GM12878 (cell line): Measurements from ENCODE around the gene GRIK4. TPM values are rescaled to one million over a fixed set of nuclear protein-coding genes. Genes with fewer than 3 reads are reported as not detected.

Source experiments
- ATAC-seq: fragments of 200-7000 bp; cut with Tn5 transposase; 3 replicates; pipeline ENCODE4 v1.9.1; 2020; ENCODE audit warnings: mild to moderate bottlenecking, moderate library complexity
- BruUV-seq: library from RNA; stranded (reverse); fragments of 400-500 nt; replicated peaks from 2 replicates; lab custom pipeline; 2021; lab: Mats Ljungman, UMichigan
- CTCF ChIA-PET: fragments of 300-600 bp; sonication (Branson Sonifier 250); formaldehyde crosslinking; extraction: SDS; loops from one replicate; lab custom pipeline; 2021; ENCODE audit warnings: inconsistent platforms; lab: Yijun Ruan, JAX
- POLR2A ChIA-PET: fragments of 350-600 bp; formaldehyde crosslinking; extraction: SDS; loops from one replicate; lab custom pipeline; 2021; ENCODE audit warnings: inconsistent platforms; lab: Charles Lee
- RAD21 ChIA-PET: fragments of 300-600 bp; sonication (Branson Sonifier 250); formaldehyde crosslinking; loops from one replicate; lab custom pipeline; 2023; ENCODE audit warnings: antibody characterized with exemption; ENCODE audit not compliant: unreplicated experiment; lab: Charles Lee
- SMC1A ChIA-PET: fragments of 300-600 bp; sonication (Branson Sonifier 250); formaldehyde crosslinking; loops from one replicate; lab custom pipeline; 2023; ENCODE audit not compliant: unreplicated experiment, uncharacterized antibody; lab: Charles Lee
- DNase-seq: peaks from one replicate; pipeline ENCODE4 v3.0.0-alpha.2; 2011; ENCODE audit warnings: low read depth, low spot score
- FAIRE-seq: peaks from 3 replicates; lab custom pipeline; 2011; peaks lifted over from hg19 to GRCh38; lab: Jason Lieb, UNC
- H2AFZ ChIP-seq: 2 replicates; pipeline ENCODE4 v1.6.0; 2011; ENCODE audit warnings: low read depth, low read length, control low read depth; ENCODE audit not compliant: control insufficient read depth
- H3K27ac ChIP-seq: 2 replicates; pipeline ENCODE4 v1.5.1; 2011; ENCODE audit warnings: control low read depth; ENCODE audit not compliant: control insufficient read depth, insufficient read depth
- H3K27me3 ChIP-seq, 2 experiments: replicated peaks in 1 of 2; 2 replicates each; pipeline versions ENCODE4 v1.6.0 to v1.6.1; 2011; ENCODE audit warnings: low read length in 1 of 2; ENCODE audit not compliant: control insufficient read depth in 2 of 2, insufficient read depth in 2 of 2
- H3K36me3 ChIP-seq, 2 experiments: 2 replicates each; pipeline ENCODE4 v1.5.1; 2011; ENCODE audit warnings: low read length in 1 of 2; ENCODE audit not compliant: control insufficient read depth in 2 of 2, insufficient read depth in 2 of 2
- H3K4me1 ChIP-seq: 2 replicates; pipeline ENCODE4 v1.6.1; 2011; ENCODE audit warnings: mild to moderate bottlenecking, low read length, moderate library complexity, mixed read lengths; ENCODE audit not compliant: control insufficient read depth, insufficient read depth
- H3K4me2 ChIP-seq: 2 replicates; pipeline ENCODE4 v1.6.0; 2011; ENCODE audit warnings: control low read depth; ENCODE audit not compliant: control insufficient read depth, insufficient read depth
- H3K4me3 ChIP-seq: fragments of 200-600 bp; sonication (generic); 2 replicates; pipeline ENCODE4 v1.5.1; 2016
- H3K79me2 ChIP-seq: 2 replicates; pipeline ENCODE4 v1.6.0; 2011; ENCODE audit warnings: low read length; ENCODE audit not compliant: control insufficient read depth, insufficient read depth
- H3K9ac ChIP-seq: 2 replicates; pipeline ENCODE4 v1.8.0; 2011; ENCODE audit warnings: low read length, control low read depth, mixed read lengths; ENCODE audit not compliant: control insufficient read depth, insufficient read depth
- H3K9me3 ChIP-seq: replicated peaks from 3 replicates; pipeline ENCODE4 v1.5.1; 2011; ENCODE audit warnings: mild to moderate bottlenecking, low read length; ENCODE audit not compliant: control insufficient read depth, insufficient read depth
- H4K20me1 ChIP-seq: 2 replicates; pipeline ENCODE4 v1.6.0; 2011; ENCODE audit not compliant: control insufficient read depth, insufficient read depth
- CTCF ChIP-seq, 3 experiments: IDR thresholded peaks in 2 of 3; conservative IDR thresholded peaks in 1 of 3; 2 replicates each; pipeline ENCODE4 v1.5.1; 2011; ENCODE audit warnings: low read depth in 3 of 3, low read length in 3 of 3, mild to moderate bottlenecking in 3 of 3, control low read depth in 2 of 3, moderate library complexity in 2 of 3, inconsistent platforms in 1 of 3, mixed read lengths in 1 of 3; ENCODE audit not compliant: control insufficient read depth in 2 of 3, insufficient read depth in 1 of 3; ENCODE audit errors: extremely low read depth in 1 of 3
- HCFC1 ChIP-seq: fragments of 150-350 bp; IDR thresholded peaks from 2 replicates; pipeline ENCODE4 v1.6.1; 2014; ENCODE audit warnings: low read length
- NFIC ChIP-seq: IDR thresholded peaks from 2 replicates; pipeline ENCODE4 v1.6.1; 2012; ENCODE audit warnings: low read depth, mild to moderate bottlenecking, inconsistent platforms, low read length, moderate library complexity
- NKRF ChIP-seq: fragments of 450-650 bp; conservative IDR thresholded peaks from 2 replicates; pipeline ENCODE4 v1.6.1; 2017; ENCODE audit warnings: mild to moderate bottlenecking, moderate library complexity
- SUZ12 ChIP-seq: fragments of 200-600 bp; sonication (generic); IDR thresholded peaks from one replicate; pipeline ENCODE4 v1.6.1; 2018; ENCODE audit warnings: antibody characterized with exemption, mild to moderate bottlenecking; ENCODE audit not compliant: unreplicated experiment
- TCF12 ChIP-seq: IDR thresholded peaks from 2 replicates; pipeline ENCODE4 v1.6.1; 2011; ENCODE audit warnings: low read depth, mild to moderate bottlenecking, low read length
- ZBED1 ChIP-seq: IDR thresholded peaks from 2 replicates; pipeline ENCODE4 v1.6.1; 2016; ENCODE audit warnings: borderline replicate concordance
- ZNF207 ChIP-seq: fragments of 450-650 bp; IDR thresholded peaks from 2 replicates; pipeline ENCODE4 v1.6.1; 2014; ENCODE audit warnings: antibody characterized with exemption, mild to moderate bottlenecking, borderline replicate concordance
- WGBS: methylation state at CpG from one replicate; pipeline ENCODE4 v1.1.6; 2016; ENCODE audit warnings: low lambda C conversion rate; ENCODE audit not compliant: insufficient replicate concordance, insufficient coverage; ENCODE audit errors: missing lambda C conversion rate; 5-methylcytosine and 5-hydroxymethylcytosine counted together
- in situ Hi-C: fragments of 300-500 bp; cut with MboI; formaldehyde crosslinking; loops from 9 replicates; pipeline ENCODE4 v1.14.3; 2018; ENCODE audit warnings: mixed read lengths
- intact Hi-C: fragments of 100-400 bp; cut with micrococcal nuclease; formaldehyde crosslinking; loops from one replicate; pipeline ENCODE4 v1.14.2; 2022; ENCODE audit not compliant: unreplicated experiment
- polyA plus RNA-seq, 11 experiments: library from polyadenylated mRNA; depleted of rRNA in 4 of 11; unstranded in 6 of 11; stranded (reverse) in 5 of 11; fragments of >200 nt; fragmentation: Nextera tagmentation in 4 of 11; fragmentation: Illumina TruSeq in 1 of 11; extraction: Ambion mirVana in 4 of 11; extraction: Trizol in 1 of 11; gene quantifications; 1 replicate in 1 of 11; 2 replicates in 10 of 11; pipeline versions ENCODE4 v1.2.1 to v1.2.3, GENCODE V29; 2011 to 2016; ENCODE audit warnings: inconsistent platforms in 2 of 11, missing spikeins in 2 of 11, low read depth in 1 of 11
- total RNA-seq, 4 experiments: library from RNA; depleted of rRNA in 3 of 4; stranded (reverse); fragments of >200 nt in 3 of 4; fragmentation: Illumina TruSeq in 1 of 4; extraction: Trizol in 1 of 4; gene quantifications; 2 replicates each; pipeline versions ENCODE4 v1.2.1 to v1.2.3, GENCODE V29; 2013 to 2021

GRIK4 gene
- total and polyA plus RNA-seq, 10 of the 15 experiments (the other 5 are each of a cell fraction or from before 2014, with no cell fraction given): 0.33 to 3.6 (median 0.72) TPM

- CTCF ChIA-PET: interaction anchor here (0.7 kb wide), 1 partner anchor 38 kb away, joined by 3 read pairs; no protein-coding TSS in a partner anchor
- no TSS peak for BruUV-seq
- peak in 2 of 3 experiments; percentile 17 to 21; a peak in 2 of 6 replicates for TF ChIP-seq CTCF (IDR thresholded peaks at IDR 0.05 in 2 of 3, conservative IDR thresholded peaks at IDR 0.05 in 1 of 3; ENCODE audit: control insufficient read depth in 2 of 3, extremely low read depth in 1 of 3, insufficient read depth in 1 of 3, low read depth in 3 of 3, low read length in 3 of 3)
- no peak for TF ChIP-seq NKRF
- TF ChIP-seq ZNF207: no peak
- no peak for TF ChIP-seq NFIC
- 0 out of 2 replicates have a peak, but pooled peaks have one; percentile 25 for TF ChIP-seq TCF12
- TF ChIP-seq ZBED1: no peak
- peak; percentile 61 for TF ChIP-seq SUZ12
- no peak for TF ChIP-seq HCFC1
- TF ChIP-seq, all 136 proteins: peak for 3
- Histone ChIP-seq H2AFZ (no peak overlapping the region), H3K4me2 (peak overlapping the region; percentile 69), H3K9ac (no peak overlapping the region), H4K20me1 (no peaks in the 10 kb centered on the region), H3K27ac (no peak overlapping the region), H3K27me3 (peaks cover 0 to 9% of the 10 kb centered on the region in 2 experiments; a peak in 2 of 4 replicates), H3K4me1 (no peaks in the 10 kb centered on the region), H3K4me3 (peak overlapping the region; percentile 38; the same call in 1 of the 2 replicates), H3K36me3 (no peaks in the 10 kb centered on the region), H3K9me3 (no peaks in the 10 kb centered on the region), H3K79me2 (no peaks in the 10 kb centered on the region)
- 15% methylated on average over 63 of the region's 72 CpGs for WGBS
- no peak for DNase-seq
- ATAC-seq: peak; percentile 96
- ChIA-PET SMC1A (no interaction called here), POLR2A (no interaction called here), RAD21 (interaction anchor here (0.6 to 0.7 kb wide), 2 partner anchors 177 to 577 kb away, joined by 3 read pairs; no protein-coding TSS in a partner anchor)
- FAIRE-seq: no peak
- in situ Hi-C loops: no loop called here
- intact Hi-C loops: no loop called here
These were observed 474.4 kb downstream of the GRIK4 start for GRCh38 chr11:120985718-120986569.
